Retina (tissue), 1 donor: ENCODE data around the gene GPN3.
A peak's percentile ranks its signal among the peaks of the same experiment; 100 is the strongest.
"Not testable (repeated sequence)": the region's sequence is repeated elsewhere in the genome, so short reads cannot be mapped to it uniquely, and the experiment has no call there.

Experiments used
- DNase-seq: peaks from one replicate; pipeline ENCODE4 v3.0.0-alpha.2; 2016

GPN3 gene

GRCh38 chr12:110436231-110436630, 31.8 kb downstream of the GPN3 start:
- no peak for DNase-seq

GRCh38 chr12:110431957-110432587, 36.0 kb downstream of the GPN3 start:
- no peak for DNase-seq

- DNase-seq = not testable (repeated sequence)
Observed at GRCh38 chr12:110429676-110430075, 38.4 kb downstream of the GPN3 start.

- DNase-seq = no peak
Observed at GRCh38 chr12:110426406-110426805, 41.7 kb downstream of the GPN3 start.

- no peak for DNase-seq
Observed at GRCh38 chr12:110424237-110424636, 43.8 kb downstream of the GPN3 start.

GRCh38 chr12:110421701-110422100, 46.4 kb downstream of the GPN3 start:
- DNase-seq = no peak

GRCh38 chr12:110421159-110421661, 46.8 kb downstream of the GPN3 start:
- no peak for DNase-seq

GRCh38 chr12:110420644-110421043, 47.4 kb downstream of the GPN3 start:
- DNase-seq = not testable (repeated sequence)

GRCh38 chr12:110417113-110417512, 50.9 kb downstream of the GPN3 start:
- DNase-seq = not testable (repeated sequence)

- DNase-seq = not testable (repeated sequence)
Observed at GRCh38 chr12:110410086-110410485, 58.0 kb downstream of the GPN3 start.

- not testable (repeated sequence) for DNase-seq
Observed at GRCh38 chr12:110405126-110405662, 62.9 kb downstream of the GPN3 start.

- peak; percentile 93 for DNase-seq
Observed at GRCh38 chr12:110403976-110404682, 63.9 kb downstream of the GPN3 start.

- DNase-seq = peak; percentile 97
Observed at GRCh38 chr12:110403146-110403975, 64.7 kb downstream of the GPN3 start, which contains the start of gene ANAPC7. ANAPC7 (minus strand) TSS chr12:110403708; CDS start chr12:110403627, 81 bp downstream.
